Panc1 (cell line): ENCODE results near the gene TMC5.

ENCODE experiments used
- REST ChIP-seq, 2 experiments: IDR thresholded peaks; 2 replicates each; pipeline ENCODE4 v1.6.1; 2011 to 2012; ENCODE audit warnings: low read depth in 2 of 2, control low read depth in 1 of 2, low read length in 1 of 2, mild to moderate bottlenecking in 1 of 2, moderate library complexity in 1 of 2; ENCODE audit not compliant: insufficient read depth in 1 of 2
- TF ChIP-seq, protein P1 (sequence below): fragments of 450-650 bp; IDR thresholded peaks from 2 replicates; pipeline ENCODE4 v1.5.1; 2017; ENCODE audit warnings: mild to moderate bottlenecking

GRCh38 chr16:19474617-19475016 is 56.9 kb downstream of the TMC5 start:
- TF ChIP-seq, protein P1, sequence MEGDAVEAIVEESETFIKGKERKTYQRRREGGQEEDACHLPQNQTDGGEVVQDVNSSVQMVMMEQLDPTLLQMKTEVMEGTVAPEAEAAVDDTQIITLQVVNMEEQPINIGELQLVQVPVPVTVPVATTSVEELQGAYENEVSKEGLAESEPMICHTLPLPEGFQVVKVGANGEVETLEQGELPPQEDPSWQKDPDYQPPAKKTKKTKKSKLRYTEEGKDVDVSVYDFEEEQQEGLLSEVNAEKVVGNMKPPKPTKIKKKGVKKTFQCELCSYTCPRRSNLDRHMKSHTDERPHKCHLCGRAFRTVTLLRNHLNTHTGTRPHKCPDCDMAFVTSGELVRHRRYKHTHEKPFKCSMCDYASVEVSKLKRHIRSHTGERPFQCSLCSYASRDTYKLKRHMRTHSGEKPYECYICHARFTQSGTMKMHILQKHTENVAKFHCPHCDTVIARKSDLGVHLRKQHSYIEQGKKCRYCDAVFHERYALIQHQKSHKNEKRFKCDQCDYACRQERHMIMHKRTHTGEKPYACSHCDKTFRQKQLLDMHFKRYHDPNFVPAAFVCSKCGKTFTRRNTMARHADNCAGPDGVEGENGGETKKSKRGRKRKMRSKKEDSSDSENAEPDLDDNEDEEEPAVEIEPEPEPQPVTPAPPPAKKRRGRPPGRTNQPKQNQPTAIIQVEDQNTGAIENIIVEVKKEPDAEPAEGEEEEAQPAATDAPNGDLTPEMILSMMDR, result no peak
- no peak for TF ChIP-seq REST (IDR thresholded peaks at IDR 0.05; ENCODE audit: insufficient read depth in 1 of 2, low read depth in 2 of 2, low read length in 1 of 2)
